Caki2 (cell line): ENCODE results near the gene ZFYVE19. TPM values are rescaled to one million over a fixed set of nuclear protein-coding genes. Genes with fewer than 3 reads are reported as not detected.
A peak's percentile ranks its signal among the peaks of the same experiment; 100 is the strongest.

Experiments used
- DNase-seq: peaks from one replicate; pipeline ENCODE4 v3.0.0-alpha.2; 2015; ENCODE audit warnings: low read depth
- in situ Hi-C: cut with HindIII; loops from 2 replicates; pipeline ENCODE4 v1.10.0; 2016; ENCODE audit warnings: low sequenced_read_pairs, low pct_unique_long_range_greater_than_20kb, mixed read lengths
- total RNA-seq: library from RNA; depleted of rRNA; stranded (reverse); fragments of >200 nt; shearing (Covaris generic); gene quantifications from 2 replicates; pipeline ENCODE4 v1.2.3, GENCODE V29; 2014; ENCODE audit warnings: low replicate concordance

ZFYVE19 gene
- total RNA-seq, 1 experiment from 2014 or later = 100 TPM

- in situ Hi-C loops = no loop called here
These were observed 33.0 kb upstream of the ZFYVE19 start for GRCh38 chr15:40773902-40774301.

GRCh38 chr15:40775007-40775406 lies 31.9 kb upstream of the ZFYVE19 start:
- in situ Hi-C loops = no loop called here

More at GRCh38 chr15:40773902-40774301, 33.0 kb upstream of the ZFYVE19 start:
- no peak for DNase-seq

DNA sequence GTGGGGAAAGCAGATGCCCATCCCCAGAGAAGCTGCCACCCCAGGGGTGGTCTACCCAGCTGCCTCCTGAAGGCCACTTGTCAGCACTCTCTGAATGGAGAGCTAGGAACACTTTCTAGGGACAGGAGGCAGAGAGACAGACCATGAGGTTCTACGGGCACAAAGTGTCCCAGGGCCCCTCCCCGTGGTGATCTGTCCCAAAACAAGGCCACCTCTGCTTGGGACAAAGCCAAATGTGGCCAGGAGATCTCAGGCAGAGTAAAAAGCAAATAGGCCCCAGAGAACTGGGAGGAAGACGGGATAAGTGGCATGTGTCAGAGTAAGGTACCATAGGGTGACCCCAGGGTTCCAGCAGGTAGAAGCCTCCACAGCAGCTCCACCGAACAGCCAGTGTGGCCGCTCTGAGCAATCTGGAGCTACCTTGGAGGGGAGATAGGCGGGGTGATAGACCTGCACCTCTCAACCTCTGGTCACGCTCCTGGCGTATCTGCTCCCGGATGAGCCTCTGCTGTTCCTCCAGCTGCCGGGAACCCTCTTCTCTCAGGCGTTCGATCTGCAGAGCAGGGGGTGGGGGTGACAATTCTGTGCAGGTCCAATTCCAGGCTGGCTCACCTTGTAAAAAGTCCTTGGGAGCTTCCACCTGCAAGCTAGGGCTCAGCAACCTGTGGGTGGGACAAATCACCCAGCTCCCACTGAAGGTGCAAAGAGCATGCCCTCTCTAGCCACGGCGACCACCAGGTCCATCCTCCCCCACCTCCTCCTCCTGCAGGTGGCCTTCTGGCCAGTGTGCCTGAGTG lies 31.0 kb upstream of the ZFYVE19 start:
- in situ Hi-C loops = no loop called here

More at GRCh38 chr15:40775007-40775406, 31.9 kb upstream of the ZFYVE19 start:
- no peak for DNase-seq

GRCh38 chr15:40776537-40777141 lies 30.2 kb upstream of the ZFYVE19 start:
- DNase-seq = peak; percentile 66
- in situ Hi-C loops = no loop called here

More for the DNA sequence above, 31.0 kb upstream of the ZFYVE19 start:
- DNase-seq = no peak

DNA sequence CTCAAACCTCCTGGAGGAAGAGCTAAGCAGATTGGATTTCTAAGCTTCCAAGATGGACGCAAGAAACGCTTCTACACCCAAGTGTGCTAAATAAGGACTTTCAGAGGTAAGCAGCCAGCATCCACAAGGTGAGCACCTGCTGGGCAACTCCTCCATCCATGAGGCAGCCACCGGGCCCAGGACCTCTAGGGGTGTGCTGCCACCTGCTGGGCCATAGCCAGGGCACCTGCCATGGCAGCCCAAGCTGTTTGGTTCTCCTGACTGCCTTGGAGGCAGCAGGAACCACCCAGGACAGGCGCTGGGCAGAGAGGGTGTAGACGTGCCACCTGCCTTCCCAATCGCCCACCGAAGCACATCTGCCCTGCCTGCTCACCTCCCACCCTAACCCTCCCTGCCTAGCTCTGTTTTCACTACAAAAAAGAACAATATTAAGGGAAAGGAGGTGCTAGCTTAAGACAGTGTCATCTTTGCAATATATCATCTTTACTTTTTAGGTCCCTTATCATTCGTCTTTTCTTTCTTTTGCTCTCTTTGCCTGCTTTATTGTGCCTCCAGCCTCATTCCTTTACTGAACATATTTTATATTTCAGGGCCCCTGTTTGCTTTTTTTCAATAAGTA lies 24.2 kb upstream of the ZFYVE19 start:
- in situ Hi-C loops = no loop called here
- peak; percentile 60 for DNase-seq

DNA sequence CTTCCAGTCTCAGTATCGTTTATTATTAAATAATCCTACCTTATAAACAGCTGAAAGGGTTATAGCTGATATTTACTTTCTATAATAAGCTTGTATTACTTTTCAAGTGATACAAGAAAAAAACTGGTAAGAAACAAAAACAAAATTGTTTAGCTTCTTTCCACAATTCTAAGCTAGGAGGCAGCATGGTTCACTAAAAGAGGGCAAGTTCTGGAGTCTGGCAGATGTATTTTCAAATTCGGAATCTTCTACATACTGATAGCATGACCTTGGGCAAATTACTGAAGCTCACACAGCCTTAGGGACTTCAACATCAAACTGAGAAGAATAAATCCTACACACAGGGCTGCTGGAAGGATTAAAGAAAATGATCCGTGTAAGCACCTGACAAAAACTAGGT lies 21.7 kb upstream of the ZFYVE19 start:
- in situ Hi-C loops = no loop called here
- no peak for DNase-seq

- no peak for DNase-seq
- in situ Hi-C loops = no loop called here
These were observed 21.1 kb upstream of the ZFYVE19 start for GRCh38 chr15:40785814-40786213.

- peak; percentile 10 for DNase-seq
- in situ Hi-C loops = no loop called here
These were observed 19.5 kb upstream of the ZFYVE19 start for GRCh38 chr15:40787344-40787841.

- DNase-seq = no peak
- in situ Hi-C loops = no loop called here
These were observed 18.9 kb upstream of the ZFYVE19 start for GRCh38 chr15:40787991-40788390.

- DNase-seq = no peak
- in situ Hi-C loops = no loop called here
These were observed 17.8 kb upstream of the ZFYVE19 start for GRCh38 chr15:40789119-40789518.

GRCh38 chr15:40789999-40790398 lies 16.9 kb upstream of the ZFYVE19 start:
- DNase-seq = no peak
- in situ Hi-C loops = no loop called here

- in situ Hi-C loops = no loop called here
- DNase-seq = peak; percentile 16
These were observed 16.2 kb upstream of the ZFYVE19 start for GRCh38 chr15:40790718-40791117.

DNA sequence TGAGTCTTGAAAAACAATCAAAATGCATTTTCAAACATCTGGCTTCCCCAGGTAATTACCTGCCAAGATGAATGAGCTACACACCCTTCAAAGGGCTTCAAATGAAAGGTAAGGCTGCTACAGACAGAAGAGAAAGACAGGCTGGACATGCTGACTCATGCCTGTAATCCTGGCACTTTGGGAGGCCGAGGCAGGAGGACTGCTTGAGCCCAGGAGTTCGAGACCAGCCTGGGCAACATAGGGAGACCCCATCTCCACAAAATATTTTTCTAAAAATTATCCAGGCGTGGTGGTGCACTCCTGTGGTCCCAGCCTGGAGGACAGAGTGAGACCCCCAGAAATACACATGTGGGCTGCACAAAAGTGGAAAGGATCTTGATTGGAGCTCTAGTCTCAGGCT lies 14.5 kb upstream of the ZFYVE19 start:
- in situ Hi-C loops = no loop called here
- DNase-seq = no peak

GRCh38 chr15:40793216-40793989 lies 13.5 kb upstream of the ZFYVE19 start:
- peak; percentile 88 for DNase-seq
- in situ Hi-C loops = no loop called here

DNA sequence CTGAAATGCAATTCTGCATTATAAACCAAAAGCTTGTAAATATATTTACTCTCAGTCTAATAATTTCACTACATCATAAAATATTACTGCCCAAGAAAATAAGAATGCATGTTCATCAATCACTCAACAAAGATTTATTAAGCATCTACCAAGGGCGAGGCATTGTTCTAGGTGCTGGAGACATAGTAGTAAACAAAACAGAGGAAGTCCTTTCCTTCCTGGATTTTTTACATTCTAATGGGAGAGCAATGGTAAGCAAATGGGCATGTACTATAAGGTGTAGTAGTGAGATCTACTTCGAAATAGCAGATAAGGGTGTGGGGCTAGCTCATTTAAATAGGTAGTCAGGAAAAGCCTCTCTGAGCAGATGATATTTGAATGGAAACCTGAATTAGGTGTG lies 10.8 kb upstream of the ZFYVE19 start:
- DNase-seq = no peak
- in situ Hi-C loops = no loop called here

DNA sequence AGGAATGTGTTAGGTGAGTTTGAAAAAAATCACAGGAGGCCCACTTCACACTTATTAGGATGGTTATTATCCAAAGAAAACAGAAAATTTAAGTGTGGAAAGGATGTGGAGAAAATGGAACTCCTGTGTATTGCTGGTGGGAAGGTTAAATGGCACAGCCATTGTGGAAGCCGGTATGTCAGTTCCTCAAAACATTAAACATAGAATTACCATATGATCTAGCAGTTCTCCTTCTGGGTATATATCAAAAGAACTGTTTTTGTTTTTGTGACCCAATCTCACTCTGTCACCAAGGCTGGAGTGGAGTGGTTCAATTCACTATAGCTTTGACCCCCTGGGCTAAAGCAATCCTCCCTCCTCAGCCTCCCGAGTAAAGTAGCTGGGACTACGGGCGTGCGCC lies 10.4 kb upstream of the ZFYVE19 start:
- no peak for DNase-seq
- in situ Hi-C loops = no loop called here

- in situ Hi-C loops = no loop called here
- DNase-seq = no peak
These were observed 7.4 kb upstream of the ZFYVE19 start for GRCh38 chr15:40799523-40799922.

- in situ Hi-C loops = no loop called here
- DNase-seq = no peak
These were observed 3.8 kb upstream of the ZFYVE19 start for GRCh38 chr15:40803076-40803475.
